Measurements from ENCODE around the gene DMAC2L.

DMAC2L gene

GRCh38 chr14:50334211-50334610 lies 22.1 kb downstream of the DMAC2L start:
- TF ChIP-seq CTCF (IDR thresholded peaks at IDR 0.05; ENCODE audit: insufficient read depth, low read length, missing control alignments), result no peak

GRCh38 chr14:50335389-50335788 lies 23.3 kb downstream of the DMAC2L start:
- TF ChIP-seq CTCF (IDR thresholded peaks at IDR 0.05; ENCODE audit: insufficient read depth, low read length, missing control alignments), result no peak
- H3K4me3 ChIP-seq (ENCODE audit: low read depth, low read length), result no peak overlapping the region
- ChIA-PET POLR2A (no interaction called here), CTCF (interaction anchor here (0.9 to 2.3 kb wide), 7 partner anchors 8 to 24 kb away, joined by 3 to 21 read pairs (median 6); no protein-coding TSS in a partner anchor)
- no peak for DNase-seq (ENCODE audit: low read depth, low spot score)

More at GRCh38 chr14:50334211-50334610, 22.1 kb downstream of the DMAC2L start:
- H3K4me3 ChIP-seq (ENCODE audit: low read depth, low read length), result no peak overlapping the region
- no peak for DNase-seq (ENCODE audit: low read depth, low spot score)
- ChIA-PET CTCF (interaction anchor here (1.0 to 2.3 kb wide), 5 partner anchors 8 to 469 kb away, joined by 3 to 21 read pairs (median 9); no protein-coding TSS in a partner anchor), POLR2A (no interaction called here)

- no peak for TF ChIP-seq CTCF (IDR thresholded peaks at IDR 0.05; ENCODE audit: insufficient read depth, low read length, missing control alignments)
- ChIA-PET POLR2A (interaction anchor here (0.8 kb wide), 1 partner anchor 9 kb away, joined by 3 read pairs; no protein-coding TSS in a partner anchor), CTCF (interaction anchor here (0.9 to 2.3 kb wide), 7 partner anchors 8 to 25 kb away, joined by 3 to 21 read pairs (median 6); no protein-coding TSS in a partner anchor)
- DNase-seq (ENCODE audit: low read depth, low spot score), result no peak
- no peak overlapping the region; the same call in 1 of the 2 replicates for H3K4me3 ChIP-seq (ENCODE audit: low read depth, low read length)
Measured at GRCh38 chr14:50335989-50336824, 24.1 kb downstream of the DMAC2L start.

GRCh38 chr14:50338587-50338986 lies 26.5 kb downstream of the DMAC2L start:
- POLR2A ChIA-PET, result no interaction called here
- CTCF ChIA-PET, result no interaction called here
- TF ChIP-seq CTCF (IDR thresholded peaks at IDR 0.05; ENCODE audit: insufficient read depth, low read length, missing control alignments), result no peak
- no peak for DNase-seq (ENCODE audit: low read depth, low spot score)
- H3K4me3 ChIP-seq (ENCODE audit: low read depth, low read length), result no peak overlapping the region

GRCh38 chr14:50339178-50339804 lies 27.2 kb downstream of the DMAC2L start:
- ChIA-PET POLR2A (no interaction called here), CTCF (no interaction called here)

More at GRCh38 chr14:50339178-50339804, 27.2 kb downstream of the DMAC2L start:
- no peak for TF ChIP-seq CTCF (IDR thresholded peaks at IDR 0.05; ENCODE audit: insufficient read depth, low read length, missing control alignments)
- no peak overlapping the region for H3K4me3 ChIP-seq (ENCODE audit: low read depth, low read length)
- no peak for DNase-seq (ENCODE audit: low read depth, low spot score)
